ENCODE data around the gene LY6G5B.
A peak's percentile ranks its signal among the peaks of the same experiment; 100 is the strongest.

Gene LY6G5B

DNA sequence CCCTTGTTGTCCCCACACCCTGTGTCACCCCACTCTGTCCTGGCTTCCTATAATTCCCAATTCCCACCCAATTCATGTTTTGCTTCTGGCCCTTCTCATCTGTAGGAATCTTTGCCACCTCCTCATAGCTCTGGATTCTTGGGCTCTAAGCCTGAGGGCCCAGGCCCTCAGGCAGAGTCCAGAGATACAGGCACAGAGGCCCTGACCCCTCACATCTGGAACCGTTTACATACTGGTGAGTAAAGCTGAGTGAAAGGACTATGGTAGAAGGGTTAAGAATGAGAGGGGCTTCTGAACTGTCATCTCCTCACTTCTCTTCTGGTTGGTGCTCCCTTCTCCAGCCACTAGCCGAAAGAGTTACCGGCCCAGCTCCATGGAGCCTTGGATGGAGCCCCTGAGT, 35.6 kb upstream of the LY6G5B start:
- H3K4me3 Mint-ChIP-seq: no peak overlapping the region
- H3K36me3 Mint-ChIP-seq: peaks cover 86% of the 10 kb centered on the region
- H3K4me1 Mint-ChIP-seq: no peaks in the 10 kb centered on the region
- H3K27me3 Mint-ChIP-seq: no peaks in the 10 kb centered on the region
- ATAC-seq: no peak
- no peaks in the 10 kb centered on the region for H3K9me3 Mint-ChIP-seq
- H3K27ac Mint-ChIP-seq: peak overlapping the region; percentile 23

DNA sequence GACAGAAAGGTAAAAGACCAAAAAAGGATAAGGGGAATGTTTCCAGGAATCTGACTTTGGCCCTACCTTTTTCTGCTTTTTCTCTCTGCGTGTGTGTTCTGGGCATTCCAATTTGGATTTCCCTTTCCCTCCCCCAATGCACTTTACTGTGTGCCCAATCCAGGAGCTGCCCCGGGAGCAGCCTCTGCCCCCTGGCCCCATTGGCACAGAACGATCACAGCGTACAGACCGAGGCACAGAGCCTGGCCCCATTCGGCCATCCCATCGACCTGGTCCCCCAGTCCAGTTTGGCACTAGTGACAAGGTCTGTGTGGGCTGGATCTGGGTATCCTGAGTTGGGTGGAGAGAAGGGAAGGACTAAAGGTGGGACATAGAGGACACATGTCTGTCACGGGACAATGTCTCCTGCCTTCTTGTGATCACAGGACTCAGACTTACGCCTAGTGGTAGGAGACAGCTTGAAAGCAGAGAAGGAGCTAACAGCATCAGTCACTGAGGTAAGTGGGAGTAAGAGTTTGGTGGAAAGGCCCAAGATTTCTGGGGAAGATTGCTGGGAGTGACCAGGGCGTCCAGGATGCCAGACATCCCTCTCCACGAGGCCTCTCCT, 34.7 kb upstream of the LY6G5B start:
- no peak overlapping the region for H3K27ac Mint-ChIP-seq
- no peak for ATAC-seq
- H3K36me3 Mint-ChIP-seq: peaks cover 77% of the 10 kb centered on the region
- H3K4me3 Mint-ChIP-seq: no peak overlapping the region
- no peaks in the 10 kb centered on the region for H3K27me3 Mint-ChIP-seq
- no peaks in the 10 kb centered on the region for H3K4me1 Mint-ChIP-seq
- no peaks in the 10 kb centered on the region for H3K9me3 Mint-ChIP-seq

DNA sequence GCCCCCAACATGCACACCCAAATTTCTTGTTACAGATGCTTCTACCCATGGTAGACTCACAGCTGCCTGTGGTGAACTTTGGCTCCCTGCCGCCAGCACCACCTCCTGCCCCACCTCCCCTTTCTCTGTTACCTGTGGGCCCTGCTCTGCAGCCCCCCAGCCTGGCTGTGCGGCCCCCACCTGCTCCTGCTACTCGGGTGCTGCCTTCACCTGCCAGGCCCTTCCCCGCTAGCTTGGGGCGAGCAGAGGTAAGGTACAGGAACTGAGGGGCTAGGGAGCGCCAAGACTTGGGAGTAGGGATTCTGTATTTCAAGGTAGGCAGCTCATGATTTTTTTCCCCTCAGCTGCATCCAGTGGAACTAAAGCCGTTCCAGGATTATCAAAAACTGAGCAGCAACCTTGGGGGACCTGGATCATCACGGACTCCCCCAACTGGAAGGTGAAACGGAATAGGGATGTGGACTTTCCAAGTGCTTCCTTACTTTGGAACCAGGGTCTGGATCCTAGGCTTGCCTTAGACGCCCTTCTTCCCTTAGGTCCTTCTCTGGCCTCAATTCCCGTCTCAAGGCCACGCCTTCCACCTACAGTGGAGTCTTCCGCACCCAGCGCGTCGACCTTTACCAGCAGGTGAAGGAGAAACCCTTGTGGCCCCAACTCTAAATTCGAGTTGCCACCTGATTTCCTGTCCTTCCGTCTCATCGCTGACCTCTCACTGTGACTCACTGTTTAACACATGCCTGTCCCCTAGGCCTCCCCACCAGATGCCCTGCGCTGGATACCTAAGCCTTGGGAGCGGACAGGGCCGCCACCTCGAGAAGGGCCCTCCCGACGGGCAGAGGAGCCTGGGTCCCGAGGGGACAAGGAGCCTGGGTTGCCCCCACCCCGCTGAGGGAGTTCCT, 32.8 kb upstream of the LY6G5B start:
- peaks cover 73% of the 10 kb centered on the region for H3K36me3 Mint-ChIP-seq
- H3K27ac Mint-ChIP-seq: no peak overlapping the region
- no peak for ATAC-seq
- H3K27me3 Mint-ChIP-seq: no peaks in the 10 kb centered on the region
- H3K4me1 Mint-ChIP-seq: no peaks in the 10 kb centered on the region
- no peaks in the 10 kb centered on the region for H3K9me3 Mint-ChIP-seq
- no peak overlapping the region for H3K4me3 Mint-ChIP-seq

DNA sequence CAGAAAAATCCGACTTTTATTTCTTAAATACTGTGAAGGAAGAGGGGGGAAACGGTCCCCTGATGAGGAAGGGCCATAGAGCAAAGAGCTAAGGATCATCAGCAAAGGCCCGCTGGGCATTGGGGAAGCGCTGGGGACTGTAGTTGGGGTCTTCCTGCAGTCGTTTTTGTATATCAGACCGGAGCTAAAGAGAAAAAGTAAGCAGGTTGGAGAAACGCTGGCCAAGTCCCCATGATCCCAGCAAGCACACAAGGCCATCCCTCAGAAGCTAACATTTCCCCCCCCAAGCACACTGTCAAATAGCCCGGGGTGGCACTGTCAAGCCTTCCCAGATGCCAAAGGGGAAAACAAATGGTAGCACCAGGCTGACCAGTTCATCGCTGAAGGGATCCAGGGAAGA, 30.7 kb upstream of the LY6G5B start:
- ATAC-seq: no peak
- H3K4me3 Mint-ChIP-seq: no peak overlapping the region
- no peak overlapping the region for H3K27ac Mint-ChIP-seq
- H3K9me3 Mint-ChIP-seq: no peaks in the 10 kb centered on the region
- no peaks in the 10 kb centered on the region for H3K4me1 Mint-ChIP-seq
- no peaks in the 10 kb centered on the region for H3K27me3 Mint-ChIP-seq
- H3K36me3 Mint-ChIP-seq: peaks cover 61% of the 10 kb centered on the region

DNA sequence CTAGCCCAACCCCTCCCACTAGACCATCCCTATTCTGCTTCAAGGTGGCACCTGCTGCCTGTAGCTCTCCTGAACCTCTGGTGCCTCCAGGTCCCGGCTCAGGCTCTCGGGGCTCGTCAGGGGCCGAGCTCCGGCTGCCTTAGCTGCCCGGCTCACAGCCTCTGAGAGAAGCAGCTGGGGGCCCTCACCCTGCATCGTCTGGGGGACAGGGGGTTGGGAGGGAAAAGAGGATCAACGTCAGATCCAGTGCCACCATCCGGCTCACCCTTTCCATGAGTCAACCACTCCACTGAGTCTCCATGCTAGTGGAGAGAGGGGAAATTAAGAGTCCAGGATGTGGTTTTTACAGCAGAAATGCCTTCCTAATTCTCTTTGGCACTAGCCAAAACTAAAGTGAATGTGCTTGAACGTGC, 30.3 kb upstream of the LY6G5B start:
- peaks cover 58% of the 10 kb centered on the region for H3K36me3 Mint-ChIP-seq
- ATAC-seq: no peak
- no peaks in the 10 kb centered on the region for H3K4me1 Mint-ChIP-seq
- no peaks in the 10 kb centered on the region for H3K9me3 Mint-ChIP-seq
- H3K27ac Mint-ChIP-seq: no peak overlapping the region
- H3K4me3 Mint-ChIP-seq: no peak overlapping the region
- no peaks in the 10 kb centered on the region for H3K27me3 Mint-ChIP-seq

DNA sequence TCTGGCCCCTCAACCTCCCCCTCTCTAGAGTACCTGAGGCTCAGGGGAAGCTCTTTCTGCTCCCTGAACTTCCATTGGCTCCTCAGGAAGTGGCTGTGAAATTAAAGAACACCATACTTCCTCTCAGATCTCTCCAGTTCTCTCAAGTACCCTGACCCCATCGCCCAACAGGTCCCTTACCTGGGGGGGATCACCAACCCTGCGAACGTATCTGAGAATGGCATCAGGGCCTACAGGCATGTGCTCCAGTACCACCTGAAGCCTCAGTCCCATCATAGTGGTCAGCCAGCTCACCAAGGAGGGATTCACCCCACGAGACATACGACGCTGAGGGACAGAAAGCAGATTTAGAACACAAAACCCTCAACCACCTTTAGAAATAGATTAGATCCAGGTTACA, 29.2 kb upstream of the LY6G5B start:
- Mint-ChIP-seq H3K27me3 (no peaks in the 10 kb centered on the region), H3K4me3 (no peak overlapping the region), H3K36me3 (peaks cover 58% of the 10 kb centered on the region), H3K27ac (no peak overlapping the region), H3K4me1 (peaks cover 5% of the 10 kb centered on the region), H3K9me3 (no peaks in the 10 kb centered on the region)
- ATAC-seq: no peak

DNA sequence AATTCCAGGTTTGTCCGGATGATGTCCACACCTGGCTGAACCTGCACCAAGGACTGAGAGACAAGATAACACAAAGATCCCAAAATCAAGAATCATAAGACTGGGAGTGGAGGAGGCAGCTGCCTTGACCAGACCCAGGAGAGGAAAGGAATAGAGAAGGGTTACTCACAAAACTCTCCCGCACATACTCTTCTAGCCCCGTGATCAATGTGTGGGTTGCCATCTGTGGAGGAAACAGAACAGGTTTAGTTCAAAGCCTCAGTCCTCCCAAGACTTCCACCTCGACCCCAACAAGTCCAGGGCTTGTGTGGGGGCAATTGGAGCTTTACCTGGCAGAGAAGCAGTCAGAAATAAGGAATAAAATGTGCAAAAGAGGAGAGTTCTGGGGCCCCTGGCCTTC, 28.4 kb upstream of the LY6G5B start:
- H3K27ac Mint-ChIP-seq: no peak overlapping the region
- H3K4me1 Mint-ChIP-seq: peaks cover 5% of the 10 kb centered on the region
- ATAC-seq: no peak
- peaks cover 54% of the 10 kb centered on the region for H3K36me3 Mint-ChIP-seq
- no peaks in the 10 kb centered on the region for H3K27me3 Mint-ChIP-seq
- no peak overlapping the region for H3K4me3 Mint-ChIP-seq
- H3K9me3 Mint-ChIP-seq: no peaks in the 10 kb centered on the region

DNA sequence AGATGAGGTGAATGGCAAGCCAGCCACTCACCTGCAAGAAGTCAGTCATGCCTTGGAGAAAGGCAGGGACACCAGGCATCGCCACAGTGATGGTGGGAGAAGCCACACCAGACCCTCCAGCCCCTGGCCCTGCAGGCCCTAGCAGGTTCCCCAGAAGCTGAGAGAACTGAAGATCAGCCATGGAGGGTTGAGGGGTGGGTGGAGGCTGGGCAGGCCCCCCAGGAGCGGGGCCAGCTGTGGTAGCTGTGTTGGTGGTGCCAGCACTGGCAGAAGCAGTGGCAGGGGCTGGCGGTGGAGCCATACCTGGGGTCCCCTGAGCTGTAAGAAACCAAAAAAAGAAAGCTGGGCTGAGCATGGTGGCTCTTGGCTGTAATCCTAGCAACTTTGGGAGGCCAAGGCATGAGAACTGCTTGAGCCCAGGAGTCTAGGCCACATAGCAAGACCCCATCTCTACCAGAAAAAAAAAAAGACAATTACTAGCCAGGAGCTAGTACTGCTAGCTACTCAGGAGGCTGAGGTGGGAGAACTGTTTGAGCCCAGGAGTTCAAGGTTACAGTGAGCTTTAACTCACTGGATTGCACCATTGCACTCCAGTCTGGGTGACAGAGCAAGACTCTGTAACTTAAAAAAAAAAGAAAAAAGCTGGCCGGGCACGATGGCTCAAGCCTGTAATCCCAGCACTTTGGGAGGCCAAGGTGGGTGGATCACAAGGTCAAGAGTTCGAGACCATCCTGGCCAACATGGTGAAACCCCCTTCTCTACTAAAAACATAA, 26.8 kb upstream of the LY6G5B start:
- Mint-ChIP-seq H3K27me3 (no peaks in the 10 kb centered on the region), H3K4me3 (no peak overlapping the region), H3K9me3 (no peaks in the 10 kb centered on the region), H3K36me3 (peaks cover 54% of the 10 kb centered on the region), H3K27ac (no peak overlapping the region), H3K4me1 (peaks cover 5% of the 10 kb centered on the region)
- ATAC-seq: no peak

DNA sequence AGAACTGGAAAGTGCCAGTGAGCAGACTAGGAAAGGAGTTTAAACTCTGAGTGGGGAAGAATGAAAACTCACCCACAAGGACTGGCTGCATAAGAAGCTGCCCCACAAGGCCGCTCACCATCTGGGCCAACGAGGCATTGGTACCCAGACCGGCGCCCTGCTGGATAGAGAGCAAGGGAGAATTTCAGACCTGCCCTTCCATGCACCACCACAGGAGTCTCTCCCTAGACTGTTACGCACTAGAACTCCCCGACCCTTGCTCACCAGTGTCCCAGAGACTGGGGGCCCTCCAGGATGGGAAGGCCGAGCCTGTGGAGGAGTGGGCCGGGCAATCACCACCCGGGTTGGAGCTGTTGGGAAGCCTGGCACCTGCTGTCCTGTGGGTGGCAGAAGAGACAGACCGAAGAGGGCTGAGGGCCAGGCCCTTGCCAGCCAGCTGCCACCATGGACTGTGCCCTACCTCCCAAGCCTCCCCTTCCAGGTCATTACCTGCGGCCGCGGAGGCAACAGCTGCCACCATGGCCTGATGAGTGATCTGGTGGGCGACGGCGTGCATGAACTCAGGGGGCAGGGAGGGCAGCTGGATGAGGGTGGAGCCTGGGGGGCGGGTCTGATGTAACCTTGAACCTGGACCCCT, 25.8 kb upstream of the LY6G5B start:
- Mint-ChIP-seq H3K27me3 (no peaks in the 10 kb centered on the region), H3K27ac (no peak overlapping the region), H3K36me3 (peaks cover 51% of the 10 kb centered on the region), H3K9me3 (no peaks in the 10 kb centered on the region), H3K4me1 (peaks cover 7% of the 10 kb centered on the region), H3K4me3 (no peak overlapping the region)
- ATAC-seq: no peak

DNA sequence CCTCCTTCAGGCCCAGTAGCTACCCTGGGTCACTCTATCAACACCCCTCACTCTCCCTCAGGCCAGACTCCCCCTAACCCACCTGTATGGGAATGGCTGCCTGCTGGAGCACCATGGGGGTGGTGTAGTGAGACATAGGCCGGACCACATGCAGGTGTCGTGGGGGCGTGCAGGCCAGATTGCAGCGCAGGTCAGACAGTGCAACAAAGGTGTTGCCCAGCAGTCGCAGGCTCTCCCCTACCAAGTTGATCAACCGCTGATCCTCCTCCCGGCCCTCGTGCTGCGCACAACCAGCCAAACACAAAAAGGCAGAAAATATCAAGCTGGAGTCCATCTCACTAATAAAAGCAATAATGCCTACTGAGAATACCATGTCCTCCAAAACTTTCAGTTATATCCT, 24.5 kb upstream of the LY6G5B start:
- ATAC-seq: no peak
- Mint-ChIP-seq H3K4me3 (no peak overlapping the region), H3K27me3 (no peaks in the 10 kb centered on the region), H3K9me3 (no peaks in the 10 kb centered on the region), H3K36me3 (peaks cover 63% of the 10 kb centered on the region), H3K27ac (peak overlapping the region; percentile 64), H3K4me1 (peaks cover 21% of the 10 kb centered on the region)

DNA sequence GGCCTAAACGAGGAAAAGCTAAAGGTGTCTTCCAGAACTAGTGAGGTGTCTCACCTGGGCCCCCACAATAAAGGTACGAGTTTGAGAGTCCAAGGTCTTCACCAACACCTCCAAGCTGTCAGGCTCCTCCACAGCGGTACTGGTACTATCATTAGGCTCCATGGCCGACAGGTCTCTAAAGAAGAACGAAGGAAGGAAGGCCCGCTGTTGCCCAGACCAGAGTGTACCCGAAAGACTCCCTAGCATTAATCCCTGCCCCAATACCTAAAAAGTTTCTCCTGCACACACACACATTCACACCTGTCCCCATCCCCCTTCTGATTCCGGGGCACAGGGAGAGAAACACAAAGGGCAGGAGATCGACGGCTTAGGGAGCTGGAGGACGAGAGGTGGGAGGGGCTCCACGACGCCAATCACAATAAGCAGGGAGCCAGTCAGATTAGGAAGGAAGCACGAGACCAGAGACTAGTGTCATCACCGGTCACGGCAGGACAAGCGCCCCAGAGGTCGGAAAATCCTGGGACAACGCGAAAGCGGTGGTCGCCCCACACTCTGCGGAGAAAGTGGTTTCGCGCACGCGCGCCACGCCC, 18.1 kb upstream of the LY6G5B start:
- peaks cover 46% of the 10 kb centered on the region for H3K36me3 Mint-ChIP-seq
- peak overlapping the region; percentile 91 for H3K27ac Mint-ChIP-seq
- peak overlapping the region; percentile 87 for H3K4me3 Mint-ChIP-seq
- H3K4me1 Mint-ChIP-seq: peaks cover 52% of the 10 kb centered on the region
- no peaks in the 10 kb centered on the region for H3K9me3 Mint-ChIP-seq
- ATAC-seq: peak; percentile 60
- H3K27me3 Mint-ChIP-seq: no peaks in the 10 kb centered on the region

DNA sequence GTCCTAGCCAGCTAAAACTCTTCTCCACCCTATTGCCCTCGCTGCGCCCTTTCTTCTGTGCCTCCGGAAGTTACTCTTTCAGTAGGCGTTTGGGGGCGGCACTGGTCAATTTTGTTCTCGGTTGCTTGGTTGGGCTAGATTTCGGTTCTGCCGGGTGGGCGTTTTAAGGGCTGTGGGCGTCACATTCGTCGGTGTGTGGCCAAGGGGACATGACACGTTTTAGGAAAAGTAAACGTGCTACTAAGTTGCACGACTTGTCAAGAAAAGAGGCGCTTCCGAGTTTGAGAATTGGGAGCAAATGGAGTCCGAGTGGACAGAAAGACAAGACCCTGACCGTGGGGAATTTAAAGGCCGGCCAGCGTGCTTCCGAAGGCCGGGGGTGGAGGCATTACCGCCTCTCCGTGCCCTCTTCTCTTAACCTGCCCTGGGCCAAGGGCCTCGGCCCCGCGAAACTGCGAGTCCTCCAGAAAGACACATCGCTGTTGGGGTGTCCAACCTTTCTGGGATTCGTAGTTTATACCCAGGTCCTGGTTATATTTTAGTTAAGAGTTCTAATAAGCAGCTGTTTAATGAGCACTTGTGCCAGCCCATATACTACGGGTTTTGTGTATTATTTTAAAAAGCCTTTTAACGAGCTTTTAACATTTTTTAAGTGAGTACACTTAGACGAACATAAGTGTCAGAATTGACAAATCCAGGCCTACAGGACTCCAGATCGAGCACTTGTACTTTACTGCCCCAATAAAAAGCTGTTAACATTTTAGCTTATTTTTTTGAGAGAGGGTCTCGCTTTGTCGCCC, 16.7 kb upstream of the LY6G5B start:
- H3K27ac Mint-ChIP-seq: peak overlapping the region; percentile 91
- peaks cover 45% of the 10 kb centered on the region for H3K36me3 Mint-ChIP-seq
- peaks cover 66% of the 10 kb centered on the region for H3K4me1 Mint-ChIP-seq
- peak overlapping the region; percentile 87 for H3K4me3 Mint-ChIP-seq
- ATAC-seq: peak; percentile 82
- no peaks in the 10 kb centered on the region for H3K9me3 Mint-ChIP-seq
- H3K27me3 Mint-ChIP-seq: no peaks in the 10 kb centered on the region

DNA sequence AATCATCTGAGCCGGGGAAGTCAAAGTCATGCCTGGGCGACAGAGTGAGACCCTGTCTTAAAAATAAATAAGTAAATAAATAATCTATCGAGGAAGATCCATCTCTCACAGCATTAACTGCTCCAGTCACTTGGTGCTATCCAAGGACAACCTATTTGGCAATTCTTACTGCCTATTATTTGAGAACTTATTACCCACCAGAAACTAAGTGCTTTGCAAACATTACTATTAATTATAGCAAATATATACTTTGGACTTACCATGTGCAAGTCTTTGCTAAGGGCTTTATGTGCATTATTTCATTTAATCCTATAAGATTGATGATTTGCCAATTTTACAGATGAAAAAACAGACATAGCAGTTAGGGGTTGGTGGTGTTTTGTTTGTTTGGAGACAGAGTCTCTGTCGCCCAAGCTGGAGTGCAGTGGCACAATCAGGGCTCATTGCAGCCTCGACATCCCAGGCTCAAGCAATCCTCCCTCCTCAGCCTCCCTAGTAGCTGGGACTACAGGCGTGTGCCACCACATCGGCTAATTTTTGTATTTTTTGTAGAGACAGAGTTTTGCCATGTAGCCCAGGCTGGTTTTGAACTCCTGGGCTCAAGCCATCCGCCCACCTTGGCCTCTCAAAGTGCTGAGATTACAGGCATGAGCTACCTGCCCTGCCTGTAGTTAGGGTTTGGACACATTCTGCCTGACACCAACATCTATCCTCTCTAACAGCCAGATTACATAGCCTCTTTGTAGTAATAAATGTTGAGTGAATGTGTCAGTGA, 15.0 kb upstream of the LY6G5B start:
- Mint-ChIP-seq H3K4me3 (no peak overlapping the region), H3K4me1 (peaks cover 72% of the 10 kb centered on the region), H3K27me3 (no peaks in the 10 kb centered on the region), H3K36me3 (peaks cover 53% of the 10 kb centered on the region), H3K9me3 (no peaks in the 10 kb centered on the region), H3K27ac (peak overlapping the region; percentile 9)
- no peak for ATAC-seq
